Body of pancreas (tissue), 4 donors: ENCODE measurements around the gene DEFB129.
A peak's percentile ranks its signal among the peaks of the same experiment; 100 is the strongest.

Source experiments
- POLR2A ChIP-seq, 3 donors: fragments of 450-650 bp; IDR thresholded peaks; one replicate each; pipeline ENCODE4 v1.6.1; 2016; ENCODE audit warnings: antibody characterized with exemption in 3 of 3, mild to moderate bottlenecking in 2 of 3
- TF ChIP-seq, protein P1 (sequence below), 7 experiments: fragments of 450-650 bp in 4 of 7; fragments of 200-600 bp in 3 of 7; sonication (generic) in 3 of 7; IDR thresholded peaks; one replicate each; pipeline ENCODE4 v1.5.1; 2016 to 2019; ENCODE audit warnings: antibody characterized with exemption in 7 of 7

DNA sequence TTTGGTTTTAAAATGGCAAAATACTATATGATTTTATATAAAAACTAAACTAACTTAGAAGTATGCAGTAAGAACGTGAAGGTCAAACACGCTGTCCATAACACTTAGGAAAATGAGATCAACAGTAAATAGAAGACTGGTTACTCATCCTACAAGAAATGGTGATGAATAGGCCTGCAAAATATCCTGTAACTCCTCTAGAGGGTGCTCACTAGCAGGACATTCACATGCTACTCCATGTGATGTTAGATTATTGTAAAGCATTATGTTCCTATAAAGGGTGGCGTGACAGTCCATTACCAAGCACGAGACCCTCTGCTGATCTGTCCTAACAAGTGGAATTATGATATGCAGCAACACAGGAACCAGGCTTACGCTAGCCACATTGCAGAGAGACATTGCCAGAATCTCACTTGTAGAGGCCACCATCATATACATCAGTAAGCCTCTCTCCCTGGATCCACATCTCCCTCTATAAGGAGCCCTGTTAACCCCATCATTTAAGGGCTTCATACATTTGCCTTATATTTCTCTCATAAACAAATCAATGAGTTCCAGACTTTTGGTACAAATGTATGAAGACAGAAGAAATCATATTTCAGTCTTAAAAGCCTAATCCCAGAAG lies 18.0 kb upstream of the DEFB129 start:
- TF ChIP-seq, protein P1, sequence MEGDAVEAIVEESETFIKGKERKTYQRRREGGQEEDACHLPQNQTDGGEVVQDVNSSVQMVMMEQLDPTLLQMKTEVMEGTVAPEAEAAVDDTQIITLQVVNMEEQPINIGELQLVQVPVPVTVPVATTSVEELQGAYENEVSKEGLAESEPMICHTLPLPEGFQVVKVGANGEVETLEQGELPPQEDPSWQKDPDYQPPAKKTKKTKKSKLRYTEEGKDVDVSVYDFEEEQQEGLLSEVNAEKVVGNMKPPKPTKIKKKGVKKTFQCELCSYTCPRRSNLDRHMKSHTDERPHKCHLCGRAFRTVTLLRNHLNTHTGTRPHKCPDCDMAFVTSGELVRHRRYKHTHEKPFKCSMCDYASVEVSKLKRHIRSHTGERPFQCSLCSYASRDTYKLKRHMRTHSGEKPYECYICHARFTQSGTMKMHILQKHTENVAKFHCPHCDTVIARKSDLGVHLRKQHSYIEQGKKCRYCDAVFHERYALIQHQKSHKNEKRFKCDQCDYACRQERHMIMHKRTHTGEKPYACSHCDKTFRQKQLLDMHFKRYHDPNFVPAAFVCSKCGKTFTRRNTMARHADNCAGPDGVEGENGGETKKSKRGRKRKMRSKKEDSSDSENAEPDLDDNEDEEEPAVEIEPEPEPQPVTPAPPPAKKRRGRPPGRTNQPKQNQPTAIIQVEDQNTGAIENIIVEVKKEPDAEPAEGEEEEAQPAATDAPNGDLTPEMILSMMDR (IDR thresholded peaks at IDR 0.05), result peak in 6 of 7 experiments; percentile 39 to 64 (median 58)
- TF ChIP-seq POLR2A (IDR thresholded peaks at IDR 0.05), result no peak
